HepG2 (cell line): ENCODE data around the gene FASTKD1. TPM values are rescaled to one million over a fixed set of nuclear protein-coding genes. Genes with fewer than 3 reads are reported as not detected.

Experiments
- ATF7 ChIP-seq, 2 experiments: fragments of 450-650 bp in 1 of 2; sonication (generic) in 1 of 2; formaldehyde crosslinking in 1 of 2; IDR thresholded peaks; 2 replicates each; pipeline versions ENCODE4 v1.4.0 to v1.6.1; 2016 to 2020; ENCODE audit warnings: antibody characterized with exemption in 1 of 2, mild to moderate bottlenecking in 1 of 2, missing genetic modification reagents in 1 of 2
- BCLAF1 ChIP-seq: fragments of 450-650 bp; IDR thresholded peaks from 2 replicates; pipeline ENCODE4 v1.6.1; 2017; ENCODE audit warnings: mild to moderate bottlenecking
- EEA1 ChIP-seq: sonication (generic); formaldehyde crosslinking; IDR thresholded peaks from 2 replicates; pipeline ENCODE4 v1.5.1; 2020; ENCODE audit warnings: mild to moderate bottlenecking, missing genetic modification reagents, borderline replicate concordance
- GTF2F1 ChIP-seq: fragments of 150-350 bp; IDR thresholded peaks from 2 replicates; pipeline ENCODE4 v1.6.1; 2014; ENCODE audit warnings: low read length
- HOXA7 ChIP-seq: sonication (generic); formaldehyde crosslinking; IDR thresholded peaks from 2 replicates; pipeline ENCODE4 v1.8.1; 2022; ENCODE audit warnings: mild to moderate bottlenecking, missing genetic modification reagents, moderate library complexity
- KAT2B ChIP-seq: fragments of 150-350 bp; IDR thresholded peaks from 2 replicates; pipeline ENCODE4 v1.6.1; 2014; ENCODE audit warnings: low read depth, low read length, borderline replicate concordance
- KDM6A ChIP-seq: IDR thresholded peaks from 2 replicates; pipeline ENCODE4 v1.6.1; 2016; ENCODE audit warnings: low read depth
- PRDM10 ChIP-seq: sonication (generic); formaldehyde crosslinking; IDR thresholded peaks from 2 replicates; pipeline ENCODE4 v1.4.0; 2020; ENCODE audit warnings: low read depth, missing genetic modification reagents
- RBAK ChIP-seq: sonication (generic); formaldehyde crosslinking; IDR thresholded peaks from 2 replicates; pipeline ENCODE4 v1.5.1; 2020; ENCODE audit warnings: mild to moderate bottlenecking, missing genetic modification reagents
- STAT5B ChIP-seq: sonication (generic); formaldehyde crosslinking; IDR thresholded peaks from 2 replicates; pipeline ENCODE4 v1.4.0; 2020; ENCODE audit warnings: missing genetic modification reagents
- TAF15 ChIP-seq: fragments of 200-400 bp; formaldehyde crosslinking; IDR thresholded peaks from one replicate; pipeline ENCODE4 v1.6.1; 2018; ENCODE audit warnings: mild to moderate bottlenecking, low read depth, low read length; ENCODE audit not compliant: poor library complexity, severe bottlenecking
- YEATS2 ChIP-seq: sonication (generic); formaldehyde crosslinking; IDR thresholded peaks from 2 replicates; pipeline ENCODE4 v1.4.0; 2020; ENCODE audit warnings: missing genetic modification reagents, borderline replicate concordance
- ZC3H13 ChIP-seq: sonication (generic); formaldehyde crosslinking; IDR thresholded peaks from 2 replicates; pipeline ENCODE4 v1.8.1; 2023; ENCODE audit warnings: mild to moderate bottlenecking, missing genetic modification reagents, moderate library complexity
- ZNF496 ChIP-seq: sonication (generic); formaldehyde crosslinking; IDR thresholded peaks from 2 replicates; pipeline ENCODE4 v1.8.1; 2023; ENCODE audit warnings: mild to moderate bottlenecking, moderate library complexity, missing genetic modification reagents; ENCODE audit not compliant: insufficient replicate concordance
- ZNF543 ChIP-seq: sonication (generic); formaldehyde crosslinking; IDR thresholded peaks from 2 replicates; pipeline ENCODE4 v1.4.0; 2020; ENCODE audit warnings: mild to moderate bottlenecking, missing genetic modification reagents
- ZNF557 ChIP-seq: sonication (generic); formaldehyde crosslinking; IDR thresholded peaks from 2 replicates; pipeline ENCODE4 v1.4.0; 2020; ENCODE audit warnings: missing genetic modification reagents
- ZNF614 ChIP-seq: IDR thresholded peaks from 2 replicates; pipeline ENCODE4 v1.6.1; 2018; ENCODE audit warnings: missing biosample characterization, missing genetic modification reagents, inconsistent platforms, borderline replicate concordance
- ZNF776 ChIP-seq: sonication (generic); formaldehyde crosslinking; IDR thresholded peaks from 2 replicates; pipeline ENCODE4 v1.4.0; 2020; ENCODE audit warnings: mild to moderate bottlenecking, missing genetic modification reagents
- ZNF792 ChIP-seq: IDR thresholded peaks from 2 replicates; pipeline ENCODE4 v1.6.1; 2016
- polyA plus RNA-seq, 8 experiments: library from polyadenylated mRNA; depleted of rRNA in 3 of 8; stranded (reverse) in 7 of 8; unstranded in 1 of 8; fragments of >200 nt; fragmentation: Illumina TruSeq in 4 of 8; extraction: Trizol in 4 of 8; gene quantifications; 2 replicates each; pipeline versions ENCODE4 v1.2.1 to v1.2.3, GENCODE V29; 2011 to 2016; ENCODE audit warnings: low read depth in 4 of 8, missing spikeins in 1 of 8, mixed read lengths in 1 of 8; ENCODE audit not compliant: insufficient read depth in 1 of 8
- total RNA-seq, 5 experiments: library from RNA; depleted of rRNA; stranded (reverse); fragments of >200 nt; fragmentation: Illumina TruSeq; extraction: Trizol; gene quantifications; 2 replicates each; pipeline ENCODE4 v1.2.3, GENCODE V29; 2016; ENCODE audit warnings: low read depth in 1 of 5
- TF ChIP-seq, protein P1 (sequence below): IDR thresholded peaks from 2 replicates; pipeline ENCODE4 v1.6.1; 2012; ENCODE audit warnings: inconsistent platforms
- TF ChIP-seq, protein P2 (sequence below): sonication (generic); formaldehyde crosslinking; conservative IDR thresholded peaks from 2 replicates; pipeline ENCODE4 v1.8.0; 2022; ENCODE audit warnings: missing genetic modification reagents

The FASTKD1 gene
- total and polyA plus RNA-seq, 2 of the 13 experiments (the other 11 are each of a cell fraction or from before 2014, with no cell fraction given), result 35.0 to 38.0 TPM

- TF ChIP-seq PRDM10 (peak; percentile 32; the same call in 1 of the 2 replicates), ZNF496 (CRISPR knock-in tag) (no peak), EEA1 (no peak), ATF7 (IDR thresholded peaks at IDR 0.05) (peak; percentile 24; the same call in 1 of the 2 replicates), ATF7 (CRISPR knock-in tag; IDR thresholded peaks at IDR 0.05) (peak; percentile 92), YEATS2 (CRISPR knock-in tag) (peak; percentile 98), ZNF776 (CRISPR knock-in tag) (peak; percentile 93), RBAK (CRISPR knock-in tag) (0 out of 2 replicates have a peak, but pooled peaks have one; percentile 20), ZNF614 (CRISPR knock-in tag) (peak; percentile 68), HOXA7 (no peak), ZNF792 (CRISPR knock-in tag) (peak; percentile 53; the same call in 1 of the 2 replicates), STAT5B (CRISPR knock-in tag) (0 out of 2 replicates have a peak, but pooled peaks have one; percentile 48), KDM6A (CRISPR knock-in tag) (no peak), BCLAF1 (no peak), ZNF557 (0 out of 2 replicates have a peak, but pooled peaks have one; percentile 16), KAT2B (no peak), TAF15 (no peak), ZNF543 (CRISPR knock-in tag) (peak; percentile 97), GTF2F1 (no peak), ZC3H13 (0 out of 2 replicates have a peak, but pooled peaks have one; percentile 51)
- TF ChIP-seq, protein P1, sequence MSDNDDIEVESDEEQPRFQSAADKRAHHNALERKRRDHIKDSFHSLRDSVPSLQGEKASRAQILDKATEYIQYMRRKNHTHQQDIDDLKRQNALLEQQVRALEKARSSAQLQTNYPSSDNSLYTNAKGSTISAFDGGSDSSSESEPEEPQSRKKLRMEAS, result peak; percentile 87
- TF ChIP-seq, protein P2, sequence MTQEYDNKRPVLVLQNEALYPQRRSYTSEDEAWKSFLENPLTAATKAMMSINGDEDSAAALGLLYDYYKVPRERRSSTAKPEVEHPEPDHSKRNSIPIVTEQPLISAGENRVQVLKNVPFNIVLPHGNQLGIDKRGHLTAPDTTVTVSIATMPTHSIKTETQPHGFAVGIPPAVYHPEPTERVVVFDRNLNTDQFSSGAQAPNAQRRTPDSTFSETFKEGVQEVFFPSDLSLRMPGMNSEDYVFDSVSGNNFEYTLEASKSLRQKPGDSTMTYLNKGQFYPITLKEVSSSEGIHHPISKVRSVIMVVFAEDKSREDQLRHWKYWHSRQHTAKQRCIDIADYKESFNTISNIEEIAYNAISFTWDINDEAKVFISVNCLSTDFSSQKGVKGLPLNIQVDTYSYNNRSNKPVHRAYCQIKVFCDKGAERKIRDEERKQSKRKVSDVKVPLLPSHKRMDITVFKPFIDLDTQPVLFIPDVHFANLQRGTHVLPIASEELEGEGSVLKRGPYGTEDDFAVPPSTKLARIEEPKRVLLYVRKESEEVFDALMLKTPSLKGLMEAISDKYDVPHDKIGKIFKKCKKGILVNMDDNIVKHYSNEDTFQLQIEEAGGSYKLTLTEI (CRISPR knock-in tag), result no peak
Observed at GRCh38 chr2:169584005-169584877, 10.6 kb upstream of the FASTKD1 start, which contains the start of gene PPIG (continued).
